GM21737 (cell line): ENCODE results near the gene CHAF1B.
"Not testable (repeated sequence)": the region's sequence is repeated elsewhere in the genome, so short reads cannot be mapped to it uniquely, and the experiment has no call there.

Experiments used
- ATAC-seq: cut with Tn5 transposase; IDR thresholded peaks from one replicate; pipeline ENCODE4 v1.9.1; 2021; ENCODE audit warnings: mild to moderate bottlenecking, moderate library complexity; ENCODE audit not compliant: unreplicated experiment

Gene CHAF1B

DNA sequence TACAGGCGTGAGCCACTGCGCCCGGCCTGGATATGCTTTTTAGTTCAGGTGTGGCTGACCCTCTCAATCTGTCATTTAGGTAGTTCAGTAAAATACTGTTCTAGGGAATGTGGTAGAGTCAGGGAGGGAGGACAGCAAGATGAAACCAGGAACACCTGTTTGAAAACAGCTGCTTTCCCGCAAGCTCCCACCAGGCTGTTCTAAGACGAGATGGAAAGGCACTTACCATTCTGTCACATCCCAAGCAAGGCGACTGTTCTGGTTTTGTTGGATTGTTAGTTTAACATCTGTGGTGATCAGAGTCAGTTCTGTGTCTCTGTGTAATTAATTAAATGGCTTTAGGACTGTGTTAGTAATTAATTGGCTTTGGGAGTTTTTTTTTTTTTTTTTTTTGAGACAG is 2.9 kb downstream of the CHAF1B start:
- ATAC-seq = no peak

DNA sequence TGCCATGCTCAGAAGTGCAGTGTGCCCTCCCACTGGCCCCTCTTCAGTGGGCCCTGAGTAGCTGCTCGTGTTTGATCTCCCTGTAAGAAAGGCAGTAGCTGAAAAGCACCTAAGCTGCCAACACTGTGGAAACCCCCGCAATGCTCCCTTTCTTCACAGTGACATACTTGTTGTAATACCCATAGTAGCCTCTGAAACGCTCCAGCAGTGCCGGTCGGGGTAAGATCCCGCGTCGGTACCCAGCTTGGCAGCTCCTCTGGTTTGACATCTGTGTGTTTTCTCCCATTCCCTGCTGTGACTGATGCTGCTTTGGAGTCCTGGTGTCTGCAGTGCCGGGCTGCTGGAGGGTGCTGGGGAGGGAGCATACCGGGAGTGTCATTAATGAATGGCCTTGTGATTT is 3.6 kb downstream of the CHAF1B start:
- ATAC-seq = no peak

DNA sequence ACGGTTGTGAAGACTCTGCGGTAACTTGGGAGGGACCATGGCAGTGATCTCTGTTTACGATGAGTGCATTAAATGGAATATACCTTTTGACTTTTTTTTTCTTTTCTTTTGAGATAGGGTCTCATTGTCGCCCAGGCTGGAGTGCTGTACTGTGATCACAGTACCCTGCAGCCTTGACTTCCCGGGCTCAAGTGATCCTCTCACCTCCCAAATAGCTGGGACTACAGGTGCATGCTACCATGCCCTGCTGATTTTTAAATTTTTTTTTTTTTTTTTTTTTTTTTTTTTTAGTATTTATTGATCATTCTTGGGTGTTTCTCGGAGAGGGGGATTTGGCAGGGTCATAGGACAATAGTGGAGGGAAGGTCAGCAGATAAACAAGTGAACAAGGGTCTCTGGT is 6.5 kb downstream of the CHAF1B start:
- ATAC-seq = not testable (repeated sequence)

DNA sequence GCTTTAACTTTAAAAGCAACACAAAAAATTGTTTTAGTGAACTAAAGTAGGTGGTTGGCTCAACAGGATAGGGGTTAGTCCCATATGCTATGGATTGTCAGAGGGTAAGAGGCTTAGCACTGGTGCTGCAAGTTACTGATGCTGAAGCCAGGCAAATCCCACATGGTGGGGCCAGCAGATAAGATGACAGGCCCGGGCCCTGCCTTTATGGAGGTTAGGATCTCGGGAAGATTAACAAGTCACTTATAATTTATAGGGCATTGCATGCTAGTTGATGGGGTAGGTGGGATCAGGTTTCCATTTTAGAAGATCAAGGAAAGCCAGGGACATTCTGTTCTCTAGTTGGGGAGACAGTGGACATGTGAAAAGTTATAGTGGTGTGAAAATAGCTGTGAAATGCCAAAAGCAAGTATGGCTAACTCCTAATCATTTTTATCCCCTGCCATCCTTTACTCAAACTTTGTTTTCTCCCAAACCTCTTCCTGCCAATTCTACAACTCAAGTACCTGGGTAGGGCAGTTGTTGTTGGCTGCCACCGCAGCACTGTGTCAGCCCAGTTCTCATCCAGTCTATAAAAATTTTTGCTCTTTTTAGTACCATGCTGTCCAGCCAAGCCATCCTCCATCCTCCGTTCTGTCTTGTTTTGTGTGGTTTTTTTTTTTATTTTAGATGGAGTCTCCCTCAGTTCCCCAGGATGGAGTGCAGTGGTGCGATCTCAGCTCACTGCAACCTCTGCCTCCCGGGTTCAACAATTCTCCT is 10.3 kb downstream of the CHAF1B start:
- ATAC-seq = no peak

DNA sequence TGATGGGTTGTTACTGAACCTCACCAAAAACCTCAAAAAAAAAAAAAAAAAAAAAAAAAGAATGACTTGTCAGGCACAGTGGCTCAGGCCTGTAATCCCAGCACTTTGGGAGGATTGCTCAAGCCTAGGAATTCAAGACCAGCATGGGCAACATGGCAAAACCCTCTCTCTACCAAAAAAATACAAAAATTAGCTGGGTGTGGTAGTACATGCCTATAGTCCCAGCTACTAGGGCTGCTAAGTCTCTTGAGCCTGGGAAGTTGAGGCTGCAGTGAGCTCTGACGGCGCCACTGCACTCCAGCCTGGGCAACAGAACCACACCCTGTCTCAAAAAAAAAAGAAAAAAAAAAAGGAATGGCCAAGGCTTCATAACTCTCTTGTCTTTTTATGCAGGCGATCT is 11.1 kb downstream of the CHAF1B start:
- ATAC-seq = no peak

DNA sequence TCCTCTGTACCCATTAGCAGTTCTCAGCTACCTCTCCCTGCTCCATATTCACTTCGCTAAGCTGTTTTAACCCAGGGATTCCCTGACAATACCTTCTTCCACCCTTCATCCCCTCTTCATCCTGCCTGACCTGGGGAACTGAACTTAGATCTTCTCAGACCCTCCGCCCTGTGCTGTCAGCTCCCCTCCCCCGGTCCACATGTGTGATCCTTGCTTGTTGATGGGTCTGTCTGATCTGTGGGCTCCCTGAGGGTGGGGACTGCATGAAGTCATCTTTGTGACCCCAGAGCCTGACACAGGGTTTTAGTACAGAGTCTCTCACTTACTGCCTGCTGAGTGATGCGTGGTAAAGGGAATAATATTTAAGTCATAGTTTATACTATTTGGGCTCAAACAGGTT is 11.8 kb downstream of the CHAF1B start:
- no peak for ATAC-seq

DNA sequence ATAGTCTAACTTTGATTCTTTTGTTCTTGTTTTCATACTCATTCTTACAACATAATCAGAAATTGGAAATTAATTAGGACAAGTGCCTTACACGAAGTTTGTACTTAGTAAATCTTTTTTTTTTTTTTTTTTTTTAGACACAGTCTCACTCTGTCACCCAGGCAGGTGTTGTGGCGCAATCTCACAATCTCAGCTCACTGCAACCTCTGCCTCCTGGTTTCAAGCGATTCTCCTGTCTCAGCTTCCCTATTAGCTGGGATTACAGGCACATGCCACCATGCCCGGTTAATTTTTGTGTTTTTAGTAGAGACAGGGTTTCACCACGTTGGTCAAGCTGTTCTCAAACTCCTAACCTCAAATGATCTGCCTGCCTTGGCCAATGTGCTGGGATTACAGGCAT is 12.4 kb downstream of the CHAF1B start:
- ATAC-seq = no peak

DNA sequence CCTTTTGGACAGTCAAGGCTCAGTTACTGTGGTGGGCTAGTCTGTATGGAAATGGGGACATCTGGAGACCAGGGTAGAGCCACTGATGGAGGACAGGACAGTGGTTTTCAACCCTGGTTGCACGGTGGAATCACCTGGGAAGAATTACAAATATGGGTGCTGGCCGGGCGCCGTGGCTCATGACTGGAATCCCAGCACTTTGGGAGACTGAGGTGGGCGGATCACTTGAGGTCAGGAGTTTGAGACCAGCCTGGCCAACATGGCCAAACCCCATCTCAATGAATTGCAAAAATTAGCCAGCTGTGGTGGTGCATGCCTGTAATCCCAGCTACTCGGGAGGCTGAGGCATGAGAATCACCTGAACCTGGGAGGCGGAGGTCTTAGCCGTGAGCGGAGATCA is 14.5 kb downstream of the CHAF1B start:
- ATAC-seq = not testable (repeated sequence)

DNA sequence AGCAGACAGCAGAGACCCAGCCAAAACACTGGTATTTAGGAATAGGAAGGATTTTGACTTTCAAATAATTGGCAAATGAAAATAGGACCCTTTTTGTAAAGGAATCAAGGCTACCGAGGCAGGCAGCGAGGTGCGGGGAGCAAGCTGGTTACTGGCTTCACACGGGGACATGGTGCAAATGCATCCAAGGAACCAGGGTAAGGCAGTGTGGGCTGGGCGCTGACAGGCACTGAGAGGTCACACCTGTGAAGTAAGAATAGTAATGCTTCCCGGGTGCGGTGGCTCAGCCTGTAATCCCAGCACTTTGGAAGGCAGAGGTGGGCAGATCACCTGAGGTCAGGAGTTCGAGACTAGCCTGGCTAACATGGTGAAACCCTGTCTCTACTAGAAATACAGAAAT is 15.5 kb downstream of the CHAF1B start:
- ATAC-seq = no peak

DNA sequence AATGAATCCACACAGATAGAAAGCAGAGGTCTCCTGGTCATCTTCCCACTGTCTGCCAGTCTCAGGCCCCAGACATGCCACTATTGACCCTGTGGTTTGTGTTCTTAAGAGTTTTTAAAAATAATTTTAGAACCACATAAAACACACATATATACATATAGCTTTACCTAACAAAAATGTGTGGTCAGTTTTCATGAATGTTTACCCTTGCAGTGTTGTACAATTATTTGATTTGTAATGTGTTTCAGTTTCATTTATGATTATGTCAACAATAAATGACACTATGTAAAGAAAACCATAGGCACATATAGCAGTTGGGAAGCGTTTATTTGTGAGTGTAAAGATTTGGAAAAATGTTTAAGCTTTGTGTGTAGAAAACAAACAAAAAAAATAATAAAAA is 17.1 kb downstream of the CHAF1B start:
- no peak for ATAC-seq

DNA sequence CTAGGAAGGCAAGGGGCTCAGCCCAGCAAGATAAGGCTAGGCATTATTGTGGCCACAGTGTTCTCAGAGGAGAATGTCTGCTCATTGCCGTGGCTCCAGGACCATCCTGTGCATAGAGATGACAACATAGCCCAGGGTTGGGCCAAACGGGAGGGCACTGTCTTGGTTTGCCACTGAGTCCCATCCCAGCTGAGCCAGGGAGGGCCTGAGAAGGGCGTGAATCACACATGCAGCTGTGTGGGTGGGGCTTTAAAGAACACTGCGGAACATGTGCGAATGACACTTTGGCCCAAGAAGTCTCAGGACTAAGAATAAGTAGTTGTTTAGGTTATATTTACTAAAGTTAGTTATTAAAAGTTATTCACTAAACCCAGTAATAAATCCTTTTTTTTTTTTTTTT is 18.5 kb downstream of the CHAF1B start:
- no peak for ATAC-seq

DNA sequence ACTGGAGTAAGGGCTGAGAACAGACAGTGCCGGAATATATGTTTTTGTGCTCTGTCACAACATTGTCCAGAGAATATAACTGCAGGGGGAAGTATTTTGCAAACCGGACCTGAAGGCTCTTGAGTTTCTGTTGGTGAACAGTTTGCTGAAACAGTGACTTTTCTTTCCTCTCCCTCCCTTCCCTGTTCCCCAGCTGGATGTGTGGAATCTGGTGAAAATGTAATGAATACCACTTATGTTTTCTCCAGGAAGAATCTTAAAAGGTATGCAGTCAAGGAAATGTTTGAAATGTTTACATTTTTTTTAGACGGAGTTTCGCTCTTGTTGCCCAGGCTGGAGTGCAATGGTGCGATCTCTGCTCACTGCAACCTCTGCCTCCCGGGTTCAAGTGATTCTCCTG is 23.4 kb downstream of the CHAF1B start:
- ATAC-seq = no peak

DNA sequence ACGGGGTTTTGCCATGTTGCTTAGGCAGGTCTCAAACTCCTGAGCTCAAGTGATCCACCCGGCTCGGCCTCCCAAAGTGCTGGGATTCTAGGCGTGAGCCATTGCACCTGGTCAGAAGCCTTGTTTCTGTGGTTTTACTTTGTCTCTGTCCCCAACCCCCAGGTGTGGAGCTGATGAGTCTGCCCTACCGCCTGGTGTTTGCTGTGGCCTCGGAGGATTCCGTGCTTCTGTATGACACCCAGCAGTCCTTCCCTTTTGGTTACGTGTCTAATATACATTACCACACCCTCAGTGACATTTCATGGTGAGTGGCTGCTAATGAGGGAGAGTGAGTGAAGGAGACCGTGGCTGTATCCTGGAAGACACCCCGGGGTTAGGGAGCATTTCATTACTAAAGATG is 26.1 kb downstream of the CHAF1B start:
- ATAC-seq = no peak

DNA sequence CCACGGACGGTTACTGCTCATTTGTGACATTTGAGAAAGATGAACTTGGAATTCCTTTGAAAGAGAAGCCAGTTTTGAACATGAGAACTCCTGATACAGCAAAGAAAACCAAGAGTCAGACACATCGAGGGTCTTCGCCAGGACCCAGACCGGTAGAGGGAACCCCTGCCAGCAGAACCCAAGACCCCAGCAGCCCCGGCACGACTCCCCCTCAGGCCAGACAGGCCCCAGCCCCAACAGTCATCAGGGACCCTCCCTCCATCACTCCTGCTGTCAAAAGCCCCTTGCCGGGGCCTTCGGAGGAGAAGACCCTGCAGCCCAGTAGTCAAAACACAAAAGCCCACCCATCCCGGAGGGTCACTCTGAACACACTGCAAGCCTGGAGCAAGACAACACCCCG is 27.7 kb downstream of the CHAF1B start:
- no peak for ATAC-seq

DNA sequence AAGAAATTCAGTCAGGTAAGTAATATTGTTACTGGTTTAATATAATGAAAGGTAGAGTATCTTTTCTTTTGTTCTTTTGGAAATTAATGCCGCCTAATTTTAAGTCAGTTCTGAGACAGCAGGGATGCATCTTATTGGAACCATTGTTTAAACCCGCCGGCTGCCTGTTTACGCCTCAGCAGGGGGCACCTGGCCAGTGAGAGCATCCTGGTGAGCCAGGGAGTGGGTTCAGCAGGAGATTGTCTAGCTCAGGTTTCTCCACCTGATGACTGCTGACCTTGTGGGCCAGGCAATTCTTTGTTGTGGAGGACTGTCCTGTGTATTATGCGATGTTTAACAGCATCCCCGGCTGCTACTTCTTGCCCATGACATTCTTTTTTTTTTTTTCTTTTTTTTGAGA is 30.2 kb downstream of the CHAF1B start:
- ATAC-seq = no peak

DNA sequence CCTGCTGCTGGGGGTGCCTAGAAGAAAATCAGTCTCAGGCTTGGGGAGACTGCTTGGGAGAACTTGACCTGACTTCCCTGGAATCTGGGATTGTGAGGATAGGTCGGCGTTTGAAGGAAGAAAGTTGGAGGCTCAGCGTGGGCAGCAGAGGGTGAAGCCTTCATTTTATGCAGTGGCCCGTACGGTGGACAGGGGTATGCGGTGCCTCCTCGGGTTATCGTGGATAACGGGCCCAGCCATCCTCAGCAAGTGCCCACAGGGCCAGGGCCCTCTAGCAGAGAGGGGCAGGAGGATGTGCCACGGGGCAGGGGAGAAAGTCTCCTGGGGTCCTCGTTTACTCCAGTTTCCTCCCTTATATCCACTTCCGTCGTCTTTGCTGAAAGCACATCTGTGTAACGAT is 34.0 kb downstream of the CHAF1B start:
- no peak for ATAC-seq

DNA sequence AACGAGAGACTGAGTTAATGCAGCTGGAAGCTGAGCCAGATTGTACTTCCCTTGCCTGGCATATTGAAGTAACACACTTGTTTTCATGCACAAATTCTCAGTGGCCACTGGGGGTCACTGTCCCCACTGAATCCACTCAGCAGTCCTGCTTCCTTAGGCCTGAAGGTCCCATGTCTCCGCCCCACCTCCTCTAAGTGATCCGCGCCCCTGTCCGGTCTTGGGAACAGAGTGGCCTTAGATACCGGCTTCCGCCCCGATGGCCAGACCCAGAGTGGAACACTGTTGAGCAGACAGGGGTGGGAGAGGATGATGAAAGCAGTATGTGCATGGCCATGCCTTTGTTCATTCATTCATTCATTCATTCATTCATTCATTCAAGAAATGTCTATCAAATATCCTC is 34.8 kb downstream of the CHAF1B start:
- ATAC-seq = no peak

DNA sequence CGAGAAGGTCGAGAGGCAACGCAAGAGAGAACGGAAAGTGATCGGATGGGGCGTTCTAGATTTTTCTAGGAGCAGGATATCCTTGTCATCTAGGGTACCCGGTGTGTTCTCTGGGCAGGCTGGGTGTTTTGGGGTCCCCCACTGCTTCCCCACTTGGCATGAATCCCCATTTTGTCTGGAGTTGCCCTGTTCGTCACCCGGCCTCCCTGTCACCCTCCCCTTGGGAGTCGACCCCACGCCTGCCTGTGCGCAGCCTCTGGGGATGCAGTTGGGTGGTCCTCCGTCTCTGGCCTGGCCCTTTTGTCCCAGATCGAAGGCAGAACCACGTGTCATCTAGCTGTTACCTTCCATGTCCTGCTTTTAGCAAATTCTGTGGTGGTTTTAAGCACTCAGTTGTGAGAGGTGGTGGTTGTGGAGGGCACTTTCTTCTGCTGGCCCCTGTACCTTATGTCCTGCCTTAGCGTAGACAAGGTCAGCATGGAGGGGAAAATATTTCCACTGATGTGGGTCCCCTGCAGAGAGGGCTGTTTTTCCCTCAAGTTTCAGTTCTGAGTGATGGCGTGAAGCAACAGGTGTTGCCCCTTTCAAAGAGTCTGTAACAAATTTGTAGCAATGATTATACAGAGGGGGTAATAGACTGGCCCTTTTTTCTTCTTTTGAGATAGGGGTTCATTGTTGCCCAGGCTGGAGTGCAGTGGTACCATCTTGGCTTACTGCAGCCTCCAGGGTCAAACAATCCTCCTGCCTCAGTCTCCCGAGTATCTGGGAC is 35.6 kb downstream of the CHAF1B start:
- no peak for ATAC-seq

DNA sequence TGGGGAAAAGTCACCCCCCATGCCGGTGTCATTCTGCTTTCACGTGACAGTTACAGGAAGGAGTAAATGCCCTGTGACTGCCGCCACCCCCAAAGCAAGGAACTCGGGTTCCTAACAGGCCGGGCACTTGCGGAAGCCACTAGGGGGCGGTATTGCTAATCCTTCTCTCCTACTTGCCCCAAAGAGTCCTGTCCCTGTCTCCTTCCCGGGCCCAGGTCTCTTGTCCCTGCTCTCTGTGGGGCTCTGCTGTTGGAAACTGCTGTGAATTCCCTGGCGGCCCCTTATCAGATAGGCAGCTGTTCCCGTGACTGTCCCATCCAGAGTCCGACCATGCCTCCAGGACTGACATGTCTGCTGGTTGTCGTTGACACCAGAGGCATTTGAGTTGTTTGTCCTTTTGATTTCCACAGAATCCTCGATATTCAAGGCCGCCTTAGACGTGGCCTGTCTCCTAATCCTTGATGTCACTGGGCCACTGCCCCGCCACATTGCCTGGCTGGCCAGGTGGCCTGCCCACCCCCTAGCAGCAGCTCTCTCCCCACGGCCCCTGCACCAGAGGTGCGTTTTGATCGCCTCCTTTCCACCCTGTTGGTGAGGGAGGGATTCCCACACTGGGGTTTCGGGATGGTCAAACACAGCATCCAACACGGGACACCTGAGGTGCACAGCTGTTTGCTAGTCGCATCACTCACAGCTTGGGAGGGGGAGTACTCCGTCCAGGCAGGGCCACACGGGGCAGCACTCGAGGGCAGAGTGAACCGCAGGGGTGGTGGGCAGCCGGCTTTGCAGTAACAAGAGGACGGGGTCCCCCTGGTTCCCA is 37.3 kb downstream of the CHAF1B start:
- ATAC-seq = no peak

DNA sequence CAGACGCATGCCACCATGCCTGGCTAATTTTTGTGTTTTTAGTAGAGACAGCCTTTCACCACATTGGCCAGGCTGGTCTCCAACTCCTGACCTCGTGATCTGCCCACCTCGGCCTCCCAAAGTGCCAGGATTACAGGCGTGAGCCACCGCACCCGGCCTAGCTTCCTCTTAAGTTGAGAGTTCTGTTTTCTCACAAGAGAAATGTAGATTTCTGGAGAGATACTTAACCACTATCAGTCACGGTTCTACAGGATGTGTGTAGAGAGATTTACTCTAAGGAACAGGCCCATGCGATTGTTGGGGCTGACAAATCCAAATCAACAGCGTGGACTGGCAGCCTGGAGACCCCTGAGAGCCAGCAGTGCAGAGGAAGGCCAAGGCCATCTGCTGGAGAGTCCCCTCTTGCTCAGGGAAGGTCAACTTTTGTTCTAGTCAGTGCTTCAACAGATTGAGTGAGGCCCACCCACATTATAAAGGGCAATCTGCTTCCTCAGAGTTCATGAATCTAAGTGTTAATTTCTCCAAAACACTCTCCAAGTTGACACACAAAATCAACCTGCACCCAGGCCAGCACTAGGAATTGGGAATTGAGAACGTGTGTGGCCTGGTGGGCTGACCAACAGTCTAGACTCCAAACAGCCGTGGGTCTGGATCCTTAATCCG is 38.7 kb downstream of the CHAF1B start:
- ATAC-seq = no peak

DNA sequence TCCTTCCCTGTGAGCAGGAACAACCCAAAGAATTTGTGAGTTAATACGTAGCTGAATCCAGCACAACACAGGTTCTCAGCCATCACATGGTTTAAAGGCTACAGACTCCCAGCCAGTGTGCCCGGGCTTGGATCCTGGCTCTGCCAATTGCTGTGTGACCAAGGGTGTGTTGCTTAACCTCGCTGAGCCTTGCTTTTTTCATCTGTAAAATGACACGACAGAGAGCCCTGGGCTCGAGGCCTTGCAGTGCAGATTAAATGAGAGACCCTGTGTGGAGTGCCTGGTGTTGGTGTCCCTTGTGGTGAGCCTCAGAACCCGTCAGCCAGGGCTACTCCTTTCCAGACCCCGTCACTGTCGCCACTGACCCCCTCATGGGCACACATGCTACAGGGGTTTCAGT is 39.4 kb downstream of the CHAF1B start:
- ATAC-seq = no peak
